Hypothalamus (tissue), 51 donors: ENCODE measurements around the gene DIP2C.
"Not testable (repeated sequence)": the region's sequence is repeated elsewhere in the genome, so short reads cannot be mapped to it uniquely, and the experiment has no call there.

Experiments
- DNase-seq, 51 donors: peaks; one replicate each; lab custom pipeline; 2025; lab: John Stamatoyannopoulos, UW

The DIP2C gene

DNA sequence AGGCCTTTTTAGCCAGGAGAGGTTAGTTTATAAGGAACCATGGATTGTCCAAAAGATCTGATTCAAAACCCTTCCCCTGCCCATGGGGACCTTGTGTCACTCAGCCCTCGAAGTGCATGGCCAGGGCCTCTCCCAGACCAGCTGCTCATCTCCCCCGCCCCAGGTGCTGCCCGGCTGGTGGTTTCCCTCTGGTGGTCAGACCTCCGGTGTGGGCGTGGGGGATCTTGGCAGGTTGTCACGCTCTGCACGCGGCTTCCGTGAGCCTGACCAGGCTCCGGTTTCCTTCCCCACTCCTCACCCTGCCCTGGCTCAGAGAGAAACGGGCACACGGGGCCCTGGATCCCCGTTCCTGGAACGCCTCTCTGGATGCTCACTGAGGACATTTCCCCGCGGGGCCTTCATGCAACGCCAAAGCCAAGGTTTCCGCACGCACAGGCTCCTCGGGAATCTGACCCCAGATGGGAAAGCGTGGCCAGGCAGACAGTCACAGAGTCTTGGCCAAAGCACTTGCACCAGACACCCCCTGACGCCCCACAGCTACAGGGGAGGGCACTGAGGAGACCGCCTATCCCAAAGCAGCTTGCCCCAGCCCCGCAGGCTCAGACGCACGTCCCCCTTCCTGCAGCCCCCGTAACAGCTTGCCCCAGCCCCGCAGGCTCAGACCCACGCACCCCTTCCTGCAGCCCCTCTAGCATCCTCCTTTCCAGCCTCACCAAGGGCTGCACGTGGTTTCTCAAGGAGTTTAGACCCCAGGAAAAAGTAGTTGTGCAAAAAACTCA is 7.8 kb upstream of the DIP2C start:
- no peak for DNase-seq

DNA sequence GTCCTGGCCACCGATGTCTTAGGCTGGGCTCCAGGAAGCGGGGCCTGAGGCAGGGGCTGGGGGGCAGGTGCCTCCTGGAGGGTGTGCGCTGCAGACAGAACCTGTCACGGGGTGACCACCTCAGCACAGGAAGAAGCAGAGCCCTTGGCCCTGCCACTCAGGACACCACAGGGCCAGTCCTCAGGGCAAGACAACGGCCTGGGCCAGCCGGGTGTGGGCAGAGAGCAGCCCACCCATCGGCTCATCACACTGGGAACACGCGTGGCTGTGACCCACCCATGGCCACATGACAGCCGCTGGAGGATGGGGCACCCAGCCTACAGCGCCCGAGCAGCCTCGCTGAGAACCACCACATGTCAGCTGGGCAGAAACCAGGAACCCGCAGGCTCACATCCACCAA is 5.9 kb upstream of the DIP2C start:
- no peak for DNase-seq

GRCh38 chr10:693506-693905 is 4.0 kb upstream of the DIP2C start:
- DNase-seq = no peak

- DNase-seq = no peak
Observed at GRCh38 chr10:692682-693351, 3.3 kb upstream of the DIP2C start.

- DNase-seq = no peak
Observed at GRCh38 chr10:691216-691615, 1.7 kb upstream of the DIP2C start.

DNA sequence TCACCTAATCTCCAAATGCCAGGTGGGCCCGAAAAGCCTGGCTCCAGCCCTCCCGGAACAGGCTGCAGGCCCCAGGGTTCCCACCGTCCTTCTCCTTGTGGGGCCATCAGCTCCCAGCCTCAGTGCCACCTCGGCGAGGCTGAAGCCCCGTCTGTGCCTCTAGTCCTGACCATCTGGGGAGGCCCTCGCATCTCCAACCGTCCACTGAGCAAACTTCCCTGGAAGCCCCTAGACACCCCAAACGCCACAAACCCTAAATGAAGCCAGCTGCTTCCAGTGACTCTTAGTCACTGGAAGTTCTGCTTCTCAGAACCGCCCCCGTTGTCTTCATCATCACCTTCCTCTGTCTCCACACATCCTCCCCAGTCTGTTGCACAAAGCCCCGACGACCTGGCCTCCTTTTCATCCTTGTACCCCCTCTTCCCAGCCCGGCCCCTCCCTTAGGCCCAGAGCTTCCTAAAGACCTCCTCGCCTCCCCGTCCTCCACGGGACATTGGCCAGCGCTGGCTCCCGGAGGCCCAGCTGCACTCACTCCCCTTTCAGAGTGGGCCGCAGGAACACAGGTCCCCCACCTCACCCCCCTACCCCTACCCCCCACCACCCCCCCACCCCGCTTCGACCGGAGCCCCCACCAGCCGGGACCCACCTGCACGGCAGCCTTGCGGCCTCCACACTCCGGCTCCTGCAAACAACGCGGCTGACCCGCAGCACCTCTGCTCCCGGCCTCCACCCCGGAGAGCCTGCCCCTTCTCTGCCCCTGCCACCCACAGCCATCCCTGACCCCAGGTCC is 1.1 kb upstream of the DIP2C start:
- peak in 1 of 51 donors; percentile 37 for DNase-seq

GRCh38 chr10:689121-689451 is 382 bp downstream of the DIP2C start:
- no peak for DNase-seq

- peak in 13 of 51 donors; percentile 29 to 71 (median 46) for DNase-seq
Observed at GRCh38 chr10:688312-689120, 952 bp downstream of the DIP2C start.

- no peak for DNase-seq
Observed at GRCh38 chr10:687583-688311, 1.7 kb downstream of the DIP2C start.

DNA sequence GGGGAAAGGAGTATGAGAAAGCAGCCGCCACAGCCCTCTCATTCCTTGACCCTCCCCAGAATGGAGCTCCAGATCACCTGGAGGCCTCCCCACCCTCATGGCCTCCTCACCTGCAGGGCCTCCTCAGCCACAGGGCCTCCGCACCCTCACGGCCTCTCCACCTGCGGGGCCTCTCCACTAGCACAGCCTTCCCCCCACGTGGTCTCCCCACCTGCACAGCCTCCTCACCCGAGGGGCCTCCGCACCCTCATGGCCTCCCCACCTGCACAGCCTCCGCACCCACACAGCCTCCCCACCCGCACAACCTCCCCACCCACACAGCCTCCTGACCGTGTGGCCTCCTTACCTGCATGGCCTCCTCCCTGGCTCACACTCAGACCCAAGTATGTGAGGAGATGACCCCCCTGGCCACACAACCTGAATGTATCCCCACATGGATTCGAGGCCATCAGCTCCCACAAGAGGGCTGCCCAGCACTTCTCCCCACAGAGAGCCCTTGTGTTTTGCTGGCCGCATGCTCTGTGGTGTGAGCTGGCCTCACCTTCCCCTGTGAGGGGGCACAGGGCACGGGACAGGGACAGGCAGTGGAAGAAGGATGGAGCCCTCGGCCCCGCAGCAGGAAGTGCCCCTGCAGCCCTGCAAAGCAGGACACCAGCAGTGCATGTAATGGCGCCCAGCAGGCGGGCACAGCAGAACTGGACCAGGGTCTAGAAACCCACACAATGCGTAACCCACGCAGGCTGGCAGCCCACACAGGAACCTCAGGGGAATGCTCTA is 3.1 kb downstream of the DIP2C start:
- no peak for DNase-seq

- DNase-seq = no peak
Observed at GRCh38 chr10:685613-686012, 3.9 kb downstream of the DIP2C start.

DNA sequence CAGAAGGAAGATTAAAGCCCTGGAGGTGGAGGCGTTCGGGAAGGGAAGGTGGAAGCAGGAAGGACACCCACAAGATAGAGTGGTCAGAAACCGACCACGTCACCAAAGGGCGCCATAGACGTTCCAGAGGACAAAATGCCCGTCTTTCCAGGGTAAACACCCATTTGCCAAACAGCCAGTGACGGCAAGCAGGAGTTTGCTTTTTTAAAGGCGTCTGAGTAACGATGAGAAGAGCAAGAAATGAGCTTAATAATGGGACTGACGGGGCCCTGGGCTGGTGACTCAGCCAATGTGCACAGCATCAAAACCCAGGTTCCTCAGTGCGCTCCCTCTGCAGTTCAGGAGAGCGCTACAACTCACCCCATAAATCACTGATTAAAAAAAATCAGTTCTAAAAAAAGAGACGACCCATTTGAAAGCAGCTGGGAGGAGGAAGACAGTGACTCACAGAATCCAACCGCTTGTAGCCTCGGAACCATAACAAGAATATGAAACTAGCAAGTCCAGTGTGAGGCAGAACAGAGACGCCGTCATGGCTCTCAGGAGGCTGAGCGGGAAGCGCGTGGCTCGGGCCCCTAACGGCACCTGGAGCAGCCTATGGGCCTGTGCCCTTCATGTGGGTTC is 5.9 kb downstream of the DIP2C start:
- peak in 6 of 51 donors; percentile 43 to 82 (median 52) for DNase-seq

GRCh38 chr10:682931-683447 is 6.5 kb downstream of the DIP2C start:
- no peak for DNase-seq

DNA sequence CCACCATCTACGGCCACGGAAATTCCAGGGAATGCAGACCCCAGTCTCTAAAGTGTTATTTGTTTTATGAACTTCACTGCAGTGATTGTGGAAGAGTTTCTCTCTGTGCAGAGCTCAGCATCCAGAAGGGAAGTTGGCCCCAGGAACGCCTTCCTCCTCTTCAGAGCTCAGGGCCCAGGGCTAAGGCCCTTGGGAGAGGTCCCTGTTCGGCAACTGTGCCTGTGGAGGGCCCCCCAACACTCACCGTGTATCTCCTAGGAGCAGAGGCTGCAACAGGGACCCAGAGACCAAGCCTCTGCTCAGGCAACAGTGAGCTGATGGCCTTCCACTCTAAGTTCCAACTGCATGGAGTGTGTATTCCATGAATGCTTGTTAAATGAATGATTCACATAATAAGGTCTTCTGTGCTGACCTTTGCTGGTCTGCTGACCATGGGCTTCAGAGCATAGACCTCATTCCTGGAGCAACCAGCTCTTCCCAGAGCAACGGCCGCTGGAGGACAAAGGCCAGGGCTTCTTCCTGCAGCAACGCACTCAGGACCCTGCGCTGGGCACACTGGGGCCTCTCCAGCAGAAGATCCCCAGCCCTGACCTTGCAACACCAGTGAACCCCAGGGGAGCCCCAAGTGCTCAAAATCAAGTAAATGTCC is 7.7 kb downstream of the DIP2C start:
- DNase-seq = no peak

DNA sequence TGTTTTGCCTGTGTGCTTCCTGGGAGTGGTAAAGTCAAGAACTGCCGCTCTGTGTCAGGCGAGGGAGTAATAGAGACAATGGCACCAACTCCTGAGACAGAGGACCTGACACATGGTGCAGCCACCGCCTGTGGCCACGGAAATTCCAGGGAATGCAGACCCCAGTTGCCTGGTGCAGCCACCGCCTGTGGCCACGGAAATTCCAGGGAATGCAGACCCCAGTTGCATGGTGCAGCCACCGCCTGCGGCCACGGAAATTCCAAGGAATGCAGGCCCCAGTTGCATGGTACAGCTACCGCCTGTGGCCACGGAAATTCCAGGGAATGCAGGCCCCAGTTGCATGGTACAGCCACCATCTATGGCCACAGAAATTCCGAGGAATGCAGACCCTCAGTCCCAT is 8.7 kb downstream of the DIP2C start:
- no peak for DNase-seq

- no peak for DNase-seq
Observed at GRCh38 chr10:680146-680545, 9.3 kb downstream of the DIP2C start.

- no peak for DNase-seq
Observed at GRCh38 chr10:679556-679955, 9.9 kb downstream of the DIP2C start.

DNA sequence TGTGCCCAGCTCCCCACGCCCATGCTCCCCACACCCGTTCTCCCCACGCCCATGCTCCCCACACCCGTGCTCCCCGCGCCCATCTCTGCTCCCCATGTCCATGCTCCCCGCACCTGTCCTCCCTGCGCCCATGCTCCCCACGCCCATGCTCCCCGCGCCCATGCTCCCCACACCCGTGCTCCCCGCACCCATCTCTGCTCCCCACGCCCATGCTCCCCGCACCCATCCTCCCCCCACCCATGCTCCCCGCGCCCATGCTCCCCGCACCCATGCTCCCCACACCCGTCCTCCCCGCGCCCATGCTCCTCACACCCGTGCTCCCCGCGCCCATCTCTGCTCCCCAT is 10.8 kb downstream of the DIP2C start:
- not testable (repeated sequence) for DNase-seq
